SU-DHL-6 (cell line): ENCODE data around the gene PLPP1.

ENCODE experiments used
- CTCF ChIP-seq: fragments of 200-600 bp; sonication (generic); IDR thresholded peaks from one replicate; pipeline ENCODE4 v1.5.1; 2017; ENCODE audit warnings: antibody characterized with exemption, mild to moderate bottlenecking, low read length, moderate library complexity; ENCODE audit not compliant: insufficient read depth, poor library complexity, severe bottlenecking
- EZH2phosphoT487 ChIP-seq: fragments of 200-600 bp; sonication (generic), shearing (Covaris generic); conservative IDR thresholded peaks from 2 replicates; pipeline ENCODE4 v1.6.1; 2018; ENCODE audit warnings: mild to moderate bottlenecking, antibody characterized with exemption, low read length, moderate library complexity, mixed read lengths

DNA sequence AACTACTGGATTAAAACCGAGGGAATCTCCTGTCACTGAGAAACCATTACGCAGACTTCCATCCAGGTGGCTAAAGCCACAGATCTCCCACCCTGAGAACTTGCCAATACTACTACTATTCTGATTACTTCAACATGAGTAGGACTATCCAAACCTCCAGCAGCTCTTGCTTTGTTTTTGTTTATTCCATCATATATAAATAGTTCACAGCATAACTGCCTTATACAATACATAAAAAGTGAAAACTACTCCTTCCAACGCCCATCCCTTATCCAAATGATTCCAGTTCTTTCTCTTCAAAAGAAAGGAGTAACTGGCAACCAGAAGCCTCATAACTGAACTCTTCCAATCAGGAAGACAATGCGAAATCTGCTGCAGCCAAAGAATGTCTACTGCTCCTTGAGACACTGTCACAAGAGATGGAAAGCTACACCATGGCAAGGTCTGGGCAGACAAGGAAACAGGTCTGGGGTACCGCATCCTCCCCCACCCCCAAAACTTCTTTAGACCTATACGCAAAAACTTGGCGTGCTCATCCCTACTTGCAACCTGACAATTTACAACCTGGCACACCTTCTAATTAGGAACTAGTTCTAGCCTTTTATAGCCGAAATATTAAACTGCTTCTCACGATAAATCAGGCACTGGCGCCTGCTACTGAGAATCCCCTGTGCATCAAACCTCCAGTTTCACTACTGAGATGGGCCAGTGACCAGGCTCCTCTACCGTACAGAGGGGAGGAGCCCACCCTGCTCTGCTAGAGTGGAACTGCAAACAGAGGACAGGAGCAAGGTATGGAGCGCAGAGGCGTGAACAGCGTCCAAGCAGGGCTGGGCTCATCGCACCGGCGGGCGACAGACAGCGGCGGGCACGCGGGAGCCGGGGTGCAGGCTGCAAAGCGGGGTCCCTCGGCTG, 986 bp downstream of the PLPP1 start:
- no peak for TF ChIP-seq CTCF
- TF ChIP-seq EZH2phosphoT487: no peak
